Stimulated activated CD8-positive, alpha-beta memory T cell treated with anti-CD3 and anti-CD28 coated beads, Interleukin-4, amount 100 ng/mL, for 4 hours (primary cell): ENCODE measurements around the gene RSPH9.
"Not testable (repeated sequence)": the region's sequence is repeated elsewhere in the genome, so short reads cannot be mapped to it uniquely, and the experiment has no call there.

Source experiments
- DNase-seq, 2 donors: peaks; one replicate each; pipeline ENCODE4 v3.0.0-alpha.2; 2020; ENCODE audit warnings: low read depth in 2 of 2, low spot score in 1 of 2

Gene RSPH9

DNA sequence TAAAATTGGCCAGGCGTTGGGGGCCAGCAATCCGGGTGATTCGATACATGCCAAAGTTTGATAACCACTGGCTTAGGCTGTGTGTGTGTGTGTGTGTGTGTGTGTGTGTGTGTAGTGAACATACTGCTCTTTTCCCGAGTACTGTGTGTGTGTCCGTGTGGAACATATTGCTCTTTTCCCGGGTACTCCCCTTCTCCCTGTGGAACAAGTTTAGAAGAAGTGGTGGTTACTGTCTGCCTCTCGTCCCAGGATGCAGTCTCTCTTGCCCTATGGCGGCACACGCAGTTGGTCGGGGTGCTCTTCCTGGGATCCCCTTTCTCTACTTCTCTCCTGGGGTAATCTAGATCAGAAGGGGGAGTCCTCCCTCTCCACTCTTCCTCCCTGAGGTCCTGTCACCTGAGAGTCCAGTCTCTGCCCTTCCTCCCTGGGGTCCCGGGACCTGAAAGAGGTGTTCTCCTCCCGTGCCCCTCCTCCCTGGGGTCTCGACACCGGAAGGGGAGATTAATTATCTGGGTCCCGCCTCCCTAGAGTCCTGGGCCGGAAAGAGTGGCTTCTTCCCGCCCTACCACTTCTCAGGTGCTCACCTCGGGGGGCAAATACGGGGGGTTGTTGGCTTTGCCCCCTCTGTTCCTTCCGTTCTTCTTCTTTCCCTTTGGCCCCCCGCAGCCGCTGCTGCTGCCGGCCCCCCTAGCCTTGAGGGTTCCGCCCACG, 16.3 kb upstream of the RSPH9 start:
- peak; percentile 21 to 22 for DNase-seq

DNA sequence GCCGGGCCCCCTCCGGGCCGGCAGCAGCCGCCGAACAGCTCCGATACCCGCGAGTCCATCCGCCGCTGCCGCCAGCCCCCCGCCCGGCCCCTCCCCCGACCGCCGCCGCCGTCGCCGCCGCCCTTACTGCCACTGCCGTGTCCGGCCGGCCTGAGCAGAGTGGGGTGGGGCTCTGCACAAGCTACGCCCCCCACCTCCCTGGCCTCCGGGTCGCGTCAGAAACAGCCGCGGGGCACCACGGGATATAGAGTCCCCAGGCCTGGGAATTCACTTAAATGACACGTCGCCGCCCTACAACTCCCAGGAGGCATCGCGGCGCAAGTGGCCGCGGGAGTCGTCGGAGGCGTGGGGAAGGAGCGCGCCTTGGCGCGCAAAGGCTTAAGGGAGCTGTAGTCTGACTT, 15.7 kb upstream of the RSPH9 start, which contains the start of gene GTPBP2:
GTPBP2 (minus strand) TSS at position 161 of the 401 bp plus-strand sequence; CDS start at position 59, 102 bp downstream.
- DNase-seq, result peak; percentile 84 to 95

DNA sequence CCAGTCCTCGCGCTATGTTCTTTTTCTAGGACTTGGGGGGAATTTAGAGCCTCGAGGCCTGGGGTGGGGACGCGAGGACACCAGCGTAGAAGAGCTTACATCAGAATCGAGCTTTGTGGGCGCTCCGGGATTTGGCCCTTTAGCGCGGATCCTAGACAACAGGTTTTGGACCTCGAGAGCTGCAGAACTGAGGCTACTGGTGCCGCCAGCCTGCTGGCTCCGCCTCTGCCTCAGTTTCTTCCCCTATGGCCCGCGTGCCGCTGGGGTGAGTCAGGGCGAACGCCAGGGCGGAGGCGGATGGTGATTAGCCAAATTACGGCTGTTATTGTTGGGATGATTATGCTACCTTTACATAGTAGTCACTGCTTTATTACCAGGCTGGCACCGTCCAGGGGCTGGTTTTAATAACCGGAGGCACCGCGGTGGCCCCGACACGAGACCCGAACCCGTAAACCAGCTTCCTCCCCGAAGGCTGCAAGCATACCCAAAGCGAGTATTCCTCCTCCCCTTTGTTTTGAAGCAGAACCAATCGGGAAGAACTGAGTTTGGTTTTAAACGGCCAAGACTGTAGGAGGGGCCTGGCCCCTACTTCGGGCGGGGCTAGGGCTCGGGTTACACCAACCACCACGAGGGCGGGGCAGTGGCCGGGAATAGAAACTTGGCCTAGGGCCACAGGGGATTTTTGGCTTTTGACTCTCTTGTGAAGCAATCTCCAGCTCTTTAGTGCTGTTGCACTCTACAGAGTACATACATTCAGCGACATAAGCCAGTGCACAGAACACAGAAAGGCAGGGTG, 15.1 kb upstream of the RSPH9 start:
- DNase-seq, result peak; percentile 56 to 70

DNA sequence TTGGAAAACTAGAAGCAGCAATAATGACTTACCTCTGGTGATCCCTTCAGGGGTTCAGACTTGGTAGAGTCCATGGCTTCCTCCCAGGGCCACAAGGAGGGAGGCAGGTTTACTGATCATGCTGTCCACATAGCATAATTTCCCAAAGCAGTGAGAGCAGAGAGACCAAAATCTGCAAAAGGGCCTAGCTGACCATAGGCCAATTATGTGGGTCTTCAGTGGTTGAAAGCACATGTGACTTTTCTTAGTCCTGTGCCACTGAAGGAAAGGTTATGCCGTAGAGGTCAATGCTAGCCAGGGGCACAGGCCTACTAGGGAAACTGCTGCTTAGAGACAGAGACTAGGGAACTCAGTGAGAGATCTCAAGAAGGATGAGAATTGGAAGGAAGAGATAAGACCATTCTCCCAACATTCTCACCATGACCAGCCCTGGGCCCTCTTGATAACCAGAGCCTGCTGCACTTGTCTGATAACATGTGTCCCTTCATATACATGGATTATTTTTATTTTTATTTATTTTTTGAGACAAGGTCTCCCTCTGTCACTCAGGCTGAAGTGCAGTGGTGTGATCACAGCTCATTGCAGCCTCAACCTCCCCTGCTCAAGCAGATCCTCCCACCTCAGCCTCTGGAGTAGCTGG, 13.7 kb upstream of the RSPH9 start:
- DNase-seq, result no peak

DNA sequence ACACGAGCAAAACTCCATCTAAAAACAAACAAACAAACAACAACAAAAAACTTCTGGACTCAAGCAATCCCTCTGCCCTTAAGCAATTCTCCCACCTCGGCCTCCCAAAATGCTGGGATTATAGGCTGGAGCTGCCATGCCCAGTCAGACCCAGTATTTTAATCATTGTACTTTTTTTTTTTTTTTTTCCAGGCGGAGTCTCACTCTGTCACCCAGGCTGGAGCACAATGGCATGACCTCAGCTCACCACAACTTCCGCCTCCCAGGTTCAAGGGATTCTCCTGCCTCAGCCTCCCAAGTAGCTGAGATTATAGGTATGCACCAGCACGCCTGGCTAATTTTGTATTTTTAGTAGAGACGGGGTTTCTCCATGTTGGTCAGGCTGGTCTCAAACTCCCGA, 11.8 kb upstream of the RSPH9 start:
- DNase-seq, result not testable (repeated sequence)

DNA sequence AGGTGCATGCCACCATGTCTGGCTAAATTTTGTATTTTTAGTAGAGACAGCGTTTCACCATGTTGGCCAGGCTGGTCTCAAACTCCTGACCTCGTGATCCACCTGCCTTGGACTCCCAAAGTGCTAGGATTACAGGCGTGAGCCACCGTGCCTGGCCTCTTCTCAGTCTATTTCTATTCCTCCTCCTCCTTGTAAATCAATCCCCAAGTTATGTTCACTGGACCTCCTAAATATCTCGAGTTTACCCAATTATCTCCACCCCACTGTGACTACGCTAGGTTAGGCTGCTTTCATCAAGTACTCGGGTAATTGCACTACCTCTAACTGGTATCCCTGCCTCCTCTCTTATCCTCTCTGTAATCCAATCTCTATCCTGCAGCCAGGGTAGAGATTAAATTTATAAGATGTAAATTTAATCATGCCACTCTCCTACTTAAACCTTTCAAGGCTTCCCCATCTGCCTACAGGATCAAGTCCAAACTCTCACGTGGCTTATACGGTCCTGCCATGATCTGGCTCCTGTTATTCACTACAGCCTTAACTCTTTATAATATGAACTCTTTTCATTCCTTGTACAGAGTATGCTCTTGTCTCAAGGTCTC, 10.0 kb upstream of the RSPH9 start:
- no peak for DNase-seq

DNA sequence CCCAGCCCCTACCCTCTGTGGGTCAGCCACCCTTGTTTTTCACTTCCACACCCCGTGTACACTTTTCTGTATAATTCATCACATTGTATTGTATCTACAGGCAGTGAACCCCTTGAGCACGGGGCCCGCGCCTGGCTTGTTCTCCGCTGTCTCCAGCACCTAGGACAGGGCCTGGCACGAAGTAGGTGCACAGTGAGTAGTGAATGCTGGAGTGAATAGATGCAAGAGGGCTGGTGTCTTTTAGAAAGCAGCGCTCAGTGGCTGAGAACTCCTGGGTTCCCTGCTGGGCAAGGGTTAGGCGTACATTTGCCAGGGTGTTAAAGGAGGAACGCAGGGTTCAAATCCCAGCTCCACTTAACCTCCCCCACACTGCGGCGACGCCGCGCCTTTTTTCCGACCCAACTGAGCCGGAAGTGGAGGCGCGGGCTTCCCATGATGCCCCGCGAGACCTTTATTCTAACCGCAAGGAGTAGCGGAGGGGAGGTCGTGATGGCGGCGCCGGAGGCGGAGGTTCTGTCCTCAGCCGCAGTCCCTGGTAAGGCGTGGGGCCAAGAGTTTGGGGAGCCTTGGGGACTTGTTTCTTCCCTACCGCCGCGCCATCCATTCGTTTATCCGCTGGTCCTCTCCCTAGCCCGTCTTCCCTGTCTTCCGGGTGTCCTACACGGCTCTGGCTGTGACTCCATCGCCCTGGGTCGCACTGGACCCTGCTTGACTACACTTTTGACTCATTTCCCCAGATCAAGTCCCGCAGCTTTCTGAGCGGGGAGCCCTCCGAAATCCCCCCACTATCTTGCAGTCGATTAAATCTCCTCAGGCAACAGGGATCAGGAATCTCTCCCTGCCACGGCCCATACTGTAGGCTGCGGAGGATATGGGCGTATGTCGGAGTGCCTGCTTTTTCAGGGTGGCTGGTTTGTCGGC, 9.2 kb upstream of the RSPH9 start, which contains the start of gene MAD2L1BP:
MAD2L1BP (plus strand) TSS at position 454 of the 921 bp plus-strand sequence; CDS start at position 490, 36 bp downstream.
- peak; percentile 70 to 76 for DNase-seq

DNA sequence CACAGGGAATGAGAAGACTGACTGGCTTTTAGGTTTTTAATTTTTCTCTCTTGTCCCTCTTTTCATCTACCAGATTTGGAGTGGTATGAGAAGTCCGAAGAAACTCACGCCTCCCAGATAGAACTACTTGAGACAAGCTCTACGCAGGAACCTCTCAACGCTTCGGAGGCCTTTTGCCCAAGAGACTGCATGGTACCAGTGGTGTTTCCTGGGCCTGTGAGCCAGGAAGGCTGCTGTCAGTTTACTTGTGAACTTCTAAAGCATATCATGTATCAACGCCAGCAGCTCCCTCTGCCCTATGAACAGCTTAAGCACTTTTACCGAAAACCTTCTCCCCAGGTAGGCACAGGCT, 8.6 kb upstream of the RSPH9 start:
- DNase-seq, result no peak

DNA sequence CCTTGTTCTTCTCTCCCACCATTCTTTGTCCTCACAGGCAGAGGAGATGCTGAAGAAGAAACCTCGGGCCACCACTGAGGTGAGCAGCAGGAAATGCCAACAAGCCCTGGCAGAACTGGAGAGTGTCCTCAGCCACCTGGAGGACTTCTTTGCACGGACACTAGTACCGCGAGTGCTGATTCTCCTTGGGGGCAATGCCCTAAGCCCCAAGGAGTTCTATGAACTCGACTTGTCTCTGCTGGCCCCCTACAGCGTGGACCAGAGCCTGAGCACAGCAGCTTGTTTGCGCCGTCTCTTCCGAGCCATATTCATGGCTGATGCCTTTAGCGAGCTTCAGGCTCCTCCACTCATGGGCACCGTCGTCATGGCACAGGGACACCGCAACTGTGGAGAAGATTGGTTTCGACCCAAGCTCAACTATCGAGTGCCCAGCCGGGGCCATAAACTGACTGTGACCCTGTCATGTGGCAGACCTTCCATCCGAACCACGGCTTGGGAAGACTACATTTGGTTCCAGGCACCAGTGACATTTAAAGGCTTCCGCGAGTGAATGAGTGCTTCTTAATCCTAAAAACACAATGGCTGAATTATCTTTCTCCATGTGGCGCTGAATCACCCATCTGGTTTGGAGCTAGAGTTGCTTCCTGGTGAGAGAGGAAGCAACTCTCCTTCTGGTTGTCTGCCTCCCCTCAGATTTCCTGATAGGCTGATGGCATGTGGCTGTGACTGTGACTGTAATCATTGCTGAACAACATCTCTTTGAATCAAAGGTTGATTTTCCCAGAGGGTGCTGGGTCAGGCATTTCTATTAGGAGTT, 4.6 kb upstream of the RSPH9 start:
- no peak for DNase-seq

DNA sequence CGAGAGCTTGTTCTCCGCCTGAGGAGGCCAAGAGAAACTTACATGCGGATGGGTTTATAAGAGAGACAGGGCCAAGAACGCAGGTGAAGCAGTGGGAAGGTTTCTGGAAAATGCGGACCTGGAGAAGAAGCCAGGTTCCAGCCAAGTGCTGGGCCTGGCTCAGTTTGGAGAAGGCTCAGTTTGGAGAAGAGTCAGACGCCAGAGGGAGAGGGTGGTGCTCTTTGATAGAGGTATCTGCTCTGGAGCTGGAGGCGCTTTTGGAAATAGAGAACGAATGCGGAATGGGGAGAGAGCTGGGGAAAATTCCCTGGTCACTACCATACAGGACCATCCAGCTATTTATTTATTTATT, 753 bp downstream of the RSPH9 start:
- no peak for DNase-seq

DNA sequence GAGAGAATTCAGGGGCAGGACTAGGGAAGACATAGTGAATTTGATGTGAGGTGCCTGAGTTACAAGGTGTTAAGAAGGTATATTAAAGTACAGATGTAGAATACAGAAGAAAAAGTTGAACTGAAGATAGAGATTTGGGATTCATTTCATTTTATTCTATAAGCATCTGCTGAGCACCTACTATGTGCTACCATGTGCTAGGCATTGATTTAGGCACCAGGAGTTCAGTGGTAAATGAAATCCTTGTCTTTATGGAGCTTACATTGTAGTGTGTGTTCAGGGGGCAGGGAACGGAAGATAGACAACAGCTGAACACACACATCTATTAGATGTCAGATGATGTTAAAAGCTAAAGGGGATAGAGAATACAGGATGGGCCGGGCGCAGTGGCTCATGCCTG, 2.8 kb downstream of the RSPH9 start:
- no peak for DNase-seq

DNA sequence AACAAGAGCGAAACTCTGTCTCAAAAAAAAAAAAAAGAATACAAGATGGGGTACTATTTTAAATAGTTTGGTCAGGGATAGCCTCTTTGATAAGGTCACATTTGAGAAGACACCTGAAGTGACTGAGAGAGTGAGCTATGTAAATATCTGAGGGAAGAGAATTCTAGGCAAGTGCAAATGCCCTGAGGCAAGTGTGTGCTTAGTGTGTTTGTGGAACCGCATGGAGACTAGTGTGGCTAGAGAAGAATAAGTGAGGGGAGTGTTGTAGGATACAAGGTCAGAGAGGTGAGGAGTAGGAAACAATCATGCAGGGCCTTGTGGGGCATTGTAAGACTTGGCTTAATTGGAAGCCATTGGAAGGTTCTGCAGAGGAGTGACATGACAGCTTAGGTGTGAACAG, 3.4 kb downstream of the RSPH9 start:
- DNase-seq, result no peak

DNA sequence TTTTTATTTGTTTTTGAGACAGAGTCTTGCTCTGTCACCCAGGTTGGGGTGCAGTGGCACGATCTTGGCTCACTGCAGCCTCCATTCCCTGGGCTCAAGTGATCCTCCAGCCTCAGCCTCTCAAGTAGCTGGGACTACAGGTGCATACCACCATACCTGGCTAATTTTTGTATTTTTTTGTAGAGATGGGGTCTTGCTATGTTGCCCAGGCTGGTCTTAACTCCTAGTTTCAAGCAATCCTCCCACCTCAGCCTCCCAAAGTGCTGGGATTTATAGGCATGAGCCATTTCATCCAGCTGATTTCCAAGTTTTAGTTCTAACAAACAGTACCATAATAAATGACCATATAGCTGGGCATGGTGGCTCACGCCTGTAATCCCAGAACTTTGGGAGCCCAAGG, 8.0 kb downstream of the RSPH9 start:
- DNase-seq, result not testable (repeated sequence)

DNA sequence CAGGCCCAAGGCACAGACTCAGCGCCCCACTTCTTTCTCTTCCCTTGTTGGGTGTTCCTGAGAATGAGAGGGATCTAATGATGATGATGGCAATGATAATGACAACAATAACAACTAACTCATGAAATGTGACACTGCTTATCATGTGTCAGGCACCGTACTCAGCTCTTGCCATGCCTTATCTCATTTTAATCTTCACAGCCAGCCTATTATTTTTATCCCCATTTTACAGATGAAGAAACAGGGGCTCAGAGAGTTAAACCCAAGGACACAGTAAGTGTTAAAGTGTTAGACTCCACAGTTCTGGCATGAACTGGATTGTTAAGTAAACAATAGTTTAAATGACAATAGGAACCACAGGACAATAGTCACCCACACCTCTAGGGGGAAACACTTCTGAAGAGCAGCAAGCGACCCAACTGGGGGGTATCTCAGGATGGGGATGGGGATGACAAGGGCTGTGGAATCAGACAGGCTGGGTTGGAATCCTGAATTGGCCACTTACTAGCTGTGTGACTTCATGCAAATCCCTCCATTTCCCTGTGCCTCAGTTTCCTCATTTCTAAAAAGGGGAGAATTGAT, 12.5 kb downstream of the RSPH9 start:
- DNase-seq, result no peak

DNA sequence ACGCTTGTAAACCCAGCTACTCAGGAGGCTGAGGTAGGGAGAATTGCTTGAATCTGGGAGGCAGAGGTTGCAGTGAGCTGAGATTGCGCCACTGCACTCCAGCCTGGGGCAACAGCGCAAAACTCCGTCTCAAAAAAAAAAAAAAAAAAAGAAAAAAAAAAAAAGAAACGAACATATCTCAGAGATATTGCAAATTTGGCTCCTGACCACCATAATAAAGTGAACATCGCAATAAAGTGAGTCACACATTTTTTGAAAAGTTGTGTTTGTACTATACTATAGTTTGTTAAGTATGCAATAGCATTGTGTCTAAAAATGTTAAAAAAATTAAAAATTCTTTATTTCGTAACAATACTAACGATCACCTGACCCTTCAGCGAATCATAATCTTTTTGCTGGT, 13.3 kb downstream of the RSPH9 start:
- no peak for DNase-seq

DNA sequence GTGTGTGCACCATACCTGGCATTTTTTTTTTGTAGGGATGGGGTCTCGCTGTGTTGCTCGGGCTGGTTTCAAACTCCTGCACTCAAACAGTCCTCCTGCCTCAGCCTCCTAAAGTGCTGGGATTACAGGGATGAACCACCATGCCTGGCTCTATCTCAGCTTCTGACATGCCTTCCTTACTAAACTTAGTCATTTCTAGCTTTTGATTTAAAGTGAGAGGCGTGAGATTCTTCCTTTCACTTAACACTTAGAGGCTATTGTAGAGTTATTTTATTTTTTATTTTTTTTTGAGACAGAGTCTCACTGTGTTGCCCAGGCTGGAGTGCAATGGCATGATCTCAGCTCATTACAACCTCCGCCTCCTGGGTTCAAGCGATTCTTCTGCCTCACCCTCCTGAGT, 18.1 kb downstream of the RSPH9 start:
- not testable (repeated sequence) for DNase-seq

DNA sequence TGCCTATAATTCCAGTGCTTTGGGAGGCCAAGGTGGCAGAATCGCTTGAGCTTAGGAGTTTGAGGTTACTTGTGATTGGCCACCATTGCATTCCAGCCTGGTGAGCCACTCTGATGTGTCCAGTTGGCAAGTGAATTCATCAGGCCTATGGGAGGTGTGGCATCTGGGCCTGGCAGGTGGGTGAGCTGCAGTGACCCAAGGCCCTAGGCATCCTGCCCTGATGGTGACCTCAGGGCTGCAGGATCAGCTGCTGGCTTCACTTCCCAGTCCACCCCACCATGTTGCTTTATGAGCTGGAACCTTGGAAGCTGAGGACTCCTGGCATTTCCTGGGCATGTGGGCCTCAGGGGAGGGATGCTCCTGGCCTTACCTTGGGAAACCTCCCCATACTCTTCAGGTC, 20.5 kb downstream of the RSPH9 start:
- DNase-seq, result no peak

DNA sequence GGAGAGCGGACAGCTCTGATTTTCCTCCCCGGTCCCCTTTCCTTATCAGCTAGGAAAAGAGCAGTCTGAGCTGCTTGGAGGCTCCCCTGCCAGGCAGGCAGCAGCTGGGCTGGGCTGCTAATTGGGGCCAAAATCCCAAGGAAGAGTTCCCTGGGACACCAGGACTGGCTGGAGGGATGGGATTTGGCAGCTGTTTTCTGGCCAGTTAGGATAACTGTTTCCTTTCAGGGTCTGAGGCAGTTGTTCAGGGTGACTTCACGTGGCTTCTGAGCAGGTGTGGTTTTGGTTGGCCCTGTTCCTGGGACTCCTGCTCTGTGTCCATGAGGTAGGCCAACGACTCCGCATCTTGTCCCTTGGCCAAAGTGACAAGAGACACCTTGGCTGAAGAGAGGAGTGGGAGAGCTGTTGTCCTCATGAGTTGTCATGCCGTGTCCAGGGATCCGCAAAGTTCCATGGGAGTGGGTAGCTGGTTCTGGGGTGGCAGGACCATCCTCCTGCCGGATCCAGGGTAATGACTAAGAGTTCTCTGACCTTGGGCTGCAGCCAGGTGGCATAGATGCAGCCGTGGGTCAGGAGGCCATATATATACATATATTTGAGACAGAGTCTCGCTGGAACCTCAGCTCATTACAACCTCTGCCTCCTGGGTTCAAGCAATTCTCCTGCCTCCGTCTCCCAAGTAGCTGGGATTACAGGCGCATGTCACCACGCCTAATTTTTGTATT, 21.5 kb downstream of the RSPH9 start:
- DNase-seq, result no peak
